ENCODE results near the gene C2CD3.
"Not testable (repeated sequence)": the region's sequence is repeated elsewhere in the genome, so short reads cannot be mapped to it uniquely, and the experiment has no call there.

The C2CD3 gene

GRCh38 chr11:74061599-74061998 is 109.2 kb downstream of the C2CD3 start:
- not testable (repeated sequence) for DNase-seq

GRCh38 chr11:74057249-74058151 is 113.3 kb downstream of the C2CD3 start:
- DNase-seq, result peak; percentile 52

- peak; percentile 51 for DNase-seq
These were observed 114.9 kb downstream of the C2CD3 start for GRCh38 chr11:74055938-74056337.

DNA sequence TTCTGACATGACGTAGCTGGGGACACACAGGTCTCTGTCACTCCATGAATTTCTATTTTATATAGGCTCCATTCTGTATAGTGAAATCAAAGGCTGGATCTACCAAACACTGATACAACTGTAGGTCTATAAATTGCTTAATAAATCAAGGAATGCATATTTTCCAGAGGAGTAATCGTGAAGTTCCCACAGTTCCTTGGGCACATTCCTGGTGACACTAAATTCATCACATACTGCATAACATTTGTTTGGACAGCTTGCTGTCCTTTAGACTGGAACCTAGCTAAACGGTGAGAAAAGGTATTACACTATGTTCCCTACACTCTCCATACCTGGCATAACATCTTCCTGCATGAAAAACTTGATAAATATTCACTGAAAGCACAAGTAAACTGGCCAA is 120.3 kb downstream of the C2CD3 start:
- peak; percentile 45 for DNase-seq

DNA sequence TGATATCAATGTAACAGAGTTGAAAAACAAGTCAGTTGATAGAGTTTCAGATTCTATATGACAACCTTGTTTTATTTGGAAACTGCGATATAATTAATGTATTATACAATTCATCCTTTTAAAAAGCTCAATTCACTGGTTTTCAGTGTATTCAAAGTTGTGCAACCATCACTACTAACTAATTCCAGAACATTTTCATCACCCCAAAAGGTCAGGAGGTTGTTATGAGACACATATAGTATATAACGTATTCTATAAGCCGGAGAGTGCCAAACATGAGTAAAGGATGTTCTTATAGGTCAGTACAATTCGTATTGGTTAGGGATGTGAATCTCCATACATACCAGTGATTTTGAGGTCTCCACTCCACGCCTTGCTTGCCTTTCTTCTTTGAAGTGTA is 121.8 kb downstream of the C2CD3 start:
- no peak for DNase-seq

DNA sequence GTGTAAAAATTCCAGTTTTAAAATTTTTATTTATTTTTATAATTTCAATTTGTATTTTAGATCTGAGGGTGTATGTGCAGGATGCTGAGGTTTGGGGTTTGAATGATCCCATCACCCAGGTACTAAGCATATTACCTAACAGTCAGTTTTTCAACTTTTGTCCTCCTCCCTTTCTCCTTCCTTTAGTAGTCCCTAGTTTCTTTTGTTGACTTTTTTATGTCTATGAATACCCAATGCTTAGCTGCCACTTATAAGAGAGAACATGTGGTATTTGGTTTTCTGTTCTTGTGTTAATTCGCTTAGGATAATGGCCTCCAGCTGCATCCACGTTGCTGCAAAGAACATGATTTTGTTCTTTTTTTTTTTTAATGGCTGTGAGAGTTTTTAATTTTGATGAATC is 126.3 kb downstream of the C2CD3 start:
- no peak for DNase-seq

GRCh38 chr11:74043450-74043849 is 127.4 kb downstream of the C2CD3 start:
- no peak for DNase-seq

DNA sequence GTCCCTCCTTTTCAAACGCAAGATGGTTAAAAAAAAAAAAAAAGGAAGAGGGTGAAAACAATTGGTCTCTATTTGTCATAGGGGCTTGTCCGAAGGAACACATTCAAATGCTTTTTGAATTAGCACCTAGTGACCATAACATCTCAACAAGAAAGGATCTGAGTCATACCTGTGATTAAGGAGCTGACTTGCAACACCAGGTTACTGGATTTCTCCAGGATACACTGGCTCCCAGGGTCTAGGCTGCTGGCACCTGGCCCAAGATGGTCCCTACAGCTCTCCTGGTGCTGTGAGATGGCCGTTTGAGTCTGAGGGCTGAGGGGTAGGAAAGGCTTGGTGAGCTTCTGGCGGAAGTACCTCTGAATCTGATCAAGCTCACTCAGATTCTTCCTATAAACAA is 133.5 kb downstream of the C2CD3 start:
- DNase-seq, result no peak

- DNase-seq, result no peak
These were observed 135.5 kb downstream of the C2CD3 start for GRCh38 chr11:74035264-74035663.

- DNase-seq, result no peak
These were observed 137.8 kb downstream of the C2CD3 start for GRCh38 chr11:74033046-74033445.

- DNase-seq, result no peak
These were observed 139.8 kb downstream of the C2CD3 start for GRCh38 chr11:74030723-74031676.

- DNase-seq, result peak; percentile 8
These were observed 145.2 kb downstream of the C2CD3 start for GRCh38 chr11:74025467-74026166.

GRCh38 chr11:74024261-74025029 is 146.4 kb downstream of the C2CD3 start:
- DNase-seq, result peak; percentile 83

DNA sequence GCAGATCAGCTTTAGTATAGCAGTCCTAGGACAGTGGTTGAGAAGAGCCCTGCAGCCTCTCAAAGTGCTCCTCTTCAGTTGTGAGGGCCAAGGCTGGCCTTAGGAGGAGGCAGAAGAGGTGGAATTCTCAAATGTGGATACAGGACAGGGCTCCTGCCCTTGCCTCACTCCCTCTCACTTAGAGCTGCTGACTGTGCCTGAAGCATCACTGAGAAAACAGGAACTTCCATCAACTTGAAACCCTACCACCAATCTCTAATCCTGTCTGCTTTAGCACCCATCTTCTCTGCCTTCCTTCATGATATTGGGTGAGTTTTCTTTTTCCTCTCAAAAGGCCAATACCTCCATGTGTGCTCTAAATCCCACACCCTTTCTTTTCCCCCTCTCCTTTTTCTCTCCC is 147.5 kb downstream of the C2CD3 start:
- no peak for DNase-seq

DNA sequence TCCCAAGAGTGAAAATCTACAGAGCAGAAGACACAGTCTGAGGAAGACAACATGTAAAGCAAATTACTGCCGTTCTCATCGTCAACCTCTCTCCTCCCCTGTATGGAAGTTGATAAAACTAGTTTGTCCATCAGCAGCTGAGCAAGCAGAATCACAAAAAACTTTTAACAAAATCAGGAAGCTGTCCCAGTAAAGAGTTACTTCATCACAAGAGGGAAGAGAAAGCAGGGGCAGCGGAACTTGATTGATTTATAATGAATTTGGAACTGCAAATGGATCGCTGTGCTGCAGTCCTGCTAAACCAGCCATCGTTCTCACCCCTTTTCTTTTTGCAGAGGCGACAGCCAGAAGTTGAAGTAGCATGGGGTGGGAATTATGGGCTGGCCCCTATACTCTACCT is 148.3 kb downstream of the C2CD3 start:
- no peak for DNase-seq

DNA sequence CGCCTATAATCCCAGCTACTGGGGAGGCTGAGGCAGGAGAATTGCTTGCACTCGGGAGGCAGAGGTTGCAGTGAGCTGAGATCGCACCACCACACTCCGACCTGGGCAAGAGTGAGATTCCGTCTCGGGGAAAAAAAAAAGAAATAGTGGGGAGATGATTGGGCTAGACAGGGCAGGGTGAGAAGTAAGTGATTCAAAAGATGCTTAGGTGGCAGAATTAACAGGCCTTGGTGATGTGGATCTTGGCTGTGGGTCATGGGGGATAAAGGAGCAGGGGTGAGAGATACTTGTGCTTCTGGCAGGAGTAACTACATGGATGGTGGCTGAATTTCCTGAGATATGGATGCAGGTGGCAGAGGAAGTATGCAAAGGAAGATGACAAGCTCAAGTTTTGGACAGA is 148.8 kb downstream of the C2CD3 start:
- DNase-seq, result no peak

- no peak for DNase-seq
These were observed 150.3 kb downstream of the C2CD3 start for GRCh38 chr11:74020539-74020938.

DNA sequence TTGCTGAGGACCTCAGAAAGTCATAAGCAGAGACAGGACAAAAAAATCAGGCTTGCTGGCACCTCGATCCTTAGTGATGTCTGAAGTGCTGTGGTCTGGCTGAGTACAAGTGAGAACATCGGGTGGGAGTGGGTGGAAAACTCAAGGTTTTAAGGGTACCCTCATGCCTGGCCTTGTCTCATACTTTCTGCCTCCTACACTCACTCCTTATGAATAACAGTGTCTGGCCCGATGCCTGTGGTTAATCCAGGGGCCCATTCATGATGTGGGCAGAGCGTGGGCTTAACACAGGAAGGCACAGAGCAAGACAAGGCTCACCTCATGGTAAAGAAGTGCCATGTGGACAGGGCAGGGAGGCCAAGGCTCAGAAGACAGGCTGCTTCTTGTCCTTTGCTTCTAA is 150.9 kb downstream of the C2CD3 start:
- DNase-seq, result no peak

- no peak for DNase-seq
These were observed 151.6 kb downstream of the C2CD3 start for GRCh38 chr11:74019104-74019738.

- peak; percentile 15 for DNase-seq
These were observed 152.3 kb downstream of the C2CD3 start for GRCh38 chr11:74018331-74019005.

DNA sequence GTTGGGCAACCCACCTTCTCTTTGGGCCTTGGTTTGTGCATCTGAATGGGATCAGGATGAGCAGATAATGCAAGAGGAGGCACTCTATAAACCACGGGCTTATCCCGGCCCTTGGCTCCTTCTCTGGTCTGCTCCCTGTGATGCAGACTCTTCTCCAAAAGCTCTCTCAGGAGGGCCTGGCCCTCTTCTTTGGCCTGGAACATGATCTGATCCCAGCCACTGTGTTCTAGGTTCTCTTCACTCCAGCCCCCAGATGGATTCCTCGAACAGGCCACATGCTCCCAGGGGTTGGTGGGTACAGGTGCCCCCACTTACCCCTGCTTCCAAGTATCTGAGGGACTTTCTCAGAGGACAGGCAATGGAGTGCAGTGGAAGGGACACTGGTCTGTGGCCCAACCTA is 153.2 kb downstream of the C2CD3 start:
- DNase-seq, result no peak
